Lower leg skin (tissue), 4 donors: ENCODE measurements around the gene FAM114A1. TPM values are rescaled to one million over a fixed set of nuclear protein-coding genes. Genes with fewer than 3 reads are reported as not detected.

Source experiments
- DNase-seq, 2 donors: peaks; one replicate each; pipeline ENCODE4 v3.0.0-alpha.2; 2019; ENCODE audit warnings: low spot score in 2 of 2
- H3K4me3 ChIP-seq: fragments of 200-600 bp; sonication (generic); 2 replicates; pipeline ENCODE4 v1.5.1; 2017; ENCODE audit warnings: mild to moderate bottlenecking, low read depth; ENCODE audit not compliant: poor library complexity, severe bottlenecking
- POLR2A ChIP-seq, 2 donors: fragments of 450-650 bp; IDR thresholded peaks; one replicate each; pipeline ENCODE4 v1.6.1; 2016 to 2017; ENCODE audit warnings: antibody characterized with exemption in 2 of 2, mild to moderate bottlenecking in 1 of 2, moderate library complexity in 1 of 2
- WGBS, 2 donors: methylation state at CpG; one replicate each; pipeline ENCODE4 v1.1.5; 2018; 5-methylcytosine and 5-hydroxymethylcytosine counted together
- intact Hi-C: fragments of 100-400 bp; cut with DNase I; formaldehyde crosslinking; loops from one replicate; pipeline ENCODE4 v1.15.0; 2023; ENCODE audit warnings: low total_unique reads
- total RNA-seq, 4 donors: library from RNA; depleted of rRNA; stranded (reverse); fragments of >200 nt; gene quantifications; one replicate each; pipeline ENCODE4 v1.1.0, GENCODE V29; 2016
- TF ChIP-seq, protein P1 (sequence below), 3 donors: fragments of 450-650 bp; IDR thresholded peaks; one replicate each; pipeline ENCODE4 v1.5.1; 2016; ENCODE audit warnings: antibody characterized with exemption in 3 of 3, mild to moderate bottlenecking in 3 of 3, moderate library complexity in 2 of 3

FAM114A1 gene
- total RNA-seq, 4 donors from 2014 or later, result 49.8 to 71.0 (median 54.6) TPM

DNA sequence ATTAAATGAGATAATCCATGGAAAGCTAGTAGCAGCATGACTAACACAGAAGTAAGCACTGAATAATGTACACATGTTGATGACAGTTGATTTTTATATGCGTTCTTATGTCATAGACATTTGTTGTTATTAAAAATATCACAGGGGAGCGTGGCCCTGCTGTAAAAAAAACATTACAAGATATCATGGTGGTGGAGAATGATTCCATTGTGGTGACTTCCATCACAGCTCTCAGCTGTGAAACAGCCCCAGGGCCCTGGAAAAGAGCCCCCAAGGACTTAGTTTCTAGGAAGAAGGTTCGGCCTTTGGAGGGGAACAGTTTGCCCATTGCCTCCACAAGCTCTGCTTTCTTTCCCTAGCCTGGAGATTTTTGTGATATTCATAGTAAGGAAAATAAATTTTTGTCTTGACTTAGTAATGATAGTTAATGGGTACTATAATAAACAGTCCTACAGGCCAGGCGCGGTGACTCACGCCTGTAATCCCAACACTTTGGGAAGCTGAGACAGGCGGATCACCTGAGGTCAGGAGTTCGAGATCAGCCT lies 49.9 kb downstream of the FAM114A1 start:
- H3K4me3 ChIP-seq, result no peak overlapping the region
- intact Hi-C loops, result no loop called here
- TF ChIP-seq POLR2A (IDR thresholded peaks at IDR 0.05), result no peak
- TF ChIP-seq, protein P1, sequence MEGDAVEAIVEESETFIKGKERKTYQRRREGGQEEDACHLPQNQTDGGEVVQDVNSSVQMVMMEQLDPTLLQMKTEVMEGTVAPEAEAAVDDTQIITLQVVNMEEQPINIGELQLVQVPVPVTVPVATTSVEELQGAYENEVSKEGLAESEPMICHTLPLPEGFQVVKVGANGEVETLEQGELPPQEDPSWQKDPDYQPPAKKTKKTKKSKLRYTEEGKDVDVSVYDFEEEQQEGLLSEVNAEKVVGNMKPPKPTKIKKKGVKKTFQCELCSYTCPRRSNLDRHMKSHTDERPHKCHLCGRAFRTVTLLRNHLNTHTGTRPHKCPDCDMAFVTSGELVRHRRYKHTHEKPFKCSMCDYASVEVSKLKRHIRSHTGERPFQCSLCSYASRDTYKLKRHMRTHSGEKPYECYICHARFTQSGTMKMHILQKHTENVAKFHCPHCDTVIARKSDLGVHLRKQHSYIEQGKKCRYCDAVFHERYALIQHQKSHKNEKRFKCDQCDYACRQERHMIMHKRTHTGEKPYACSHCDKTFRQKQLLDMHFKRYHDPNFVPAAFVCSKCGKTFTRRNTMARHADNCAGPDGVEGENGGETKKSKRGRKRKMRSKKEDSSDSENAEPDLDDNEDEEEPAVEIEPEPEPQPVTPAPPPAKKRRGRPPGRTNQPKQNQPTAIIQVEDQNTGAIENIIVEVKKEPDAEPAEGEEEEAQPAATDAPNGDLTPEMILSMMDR (IDR thresholded peaks at IDR 0.05), result no peak
- no peak for DNase-seq
- WGBS, 2 donors, result 81 to 98% methylated on average over 8 of the region's 8 CpGs

DNA sequence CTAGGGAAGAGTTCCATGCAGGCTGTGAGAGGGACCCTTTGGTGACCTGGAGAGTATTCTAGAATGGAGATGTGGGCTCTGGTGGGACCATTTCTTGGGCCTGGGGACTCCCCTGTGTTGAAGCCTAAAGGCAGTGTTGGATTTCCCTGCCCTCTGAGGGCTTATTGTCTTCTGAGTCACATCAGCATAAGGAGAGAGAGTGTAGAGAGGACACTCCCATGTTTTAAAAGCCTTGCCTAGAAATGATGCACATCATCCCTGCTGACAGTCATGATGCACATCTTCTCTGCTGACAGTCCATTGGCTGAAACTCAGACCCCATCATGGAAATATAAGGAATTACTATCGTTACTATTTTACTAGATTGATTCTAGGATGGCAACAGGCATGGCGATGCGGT lies 51.9 kb downstream of the FAM114A1 start:
- intact Hi-C loops, result no loop called here
- H3K4me3 ChIP-seq, result no peak overlapping the region
- WGBS, 2 donors, result 96 to 97% methylated on average over 3 of the region's 3 CpGs
- DNase-seq, result no peak
- TF ChIP-seq, protein P1 (IDR thresholded peaks at IDR 0.05), result no peak
- no peak for TF ChIP-seq POLR2A (IDR thresholded peaks at IDR 0.05)

DNA sequence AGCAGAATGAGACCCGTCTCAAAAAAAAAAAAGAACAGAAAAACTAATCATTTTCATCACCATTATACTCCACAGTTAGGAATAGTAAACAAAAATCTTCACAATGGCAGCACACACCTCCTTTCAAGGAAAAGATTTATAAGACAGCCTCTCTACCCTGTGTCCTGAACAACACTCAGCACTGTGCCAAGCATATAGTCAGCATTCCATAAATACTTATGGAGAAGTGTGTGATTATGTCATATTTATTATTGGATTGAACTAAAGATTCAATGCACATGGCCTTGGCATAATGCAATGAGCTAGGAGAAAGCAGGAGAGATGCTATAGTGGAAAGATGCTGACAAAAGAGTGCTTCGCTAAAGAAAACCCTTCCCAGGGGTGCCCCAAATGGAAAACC lies 52.6 kb downstream of the FAM114A1 start:
- DNase-seq, result no peak
- H3K4me3 ChIP-seq, result no peak overlapping the region
- intact Hi-C loops, result no loop called here
- TF ChIP-seq, protein P1 (IDR thresholded peaks at IDR 0.05), result no peak
- TF ChIP-seq POLR2A (IDR thresholded peaks at IDR 0.05), result no peak
- whole genome bisulfite sequencing, 2 donors, result 91 to 98% methylated on average over 2 of the region's 2 CpGs

DNA sequence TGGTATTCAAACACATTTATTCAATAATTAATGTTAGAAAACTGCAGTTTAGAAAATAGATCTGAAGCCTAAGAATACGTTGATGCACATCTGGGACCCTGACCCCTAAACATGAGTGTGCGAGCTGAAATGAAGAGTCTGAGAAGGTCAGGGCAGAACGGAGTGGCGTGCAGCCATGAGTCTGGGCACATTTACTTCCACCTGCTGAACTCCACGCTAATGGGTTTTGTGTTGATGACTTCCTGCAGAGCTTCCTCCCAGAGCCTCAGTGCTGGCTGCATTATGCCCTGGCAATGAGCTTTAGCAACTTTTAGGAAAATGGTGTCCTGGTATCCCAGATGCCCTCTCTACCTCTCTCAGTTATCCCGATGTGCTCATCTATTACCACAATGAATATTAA lies 53.1 kb downstream of the FAM114A1 start:
- intact Hi-C loops, result no loop called here
- no peak for DNase-seq
- WGBS, 2 donors, result 78 to 80% methylated on average over 6 of the region's 6 CpGs
- TF ChIP-seq, protein P1 (IDR thresholded peaks at IDR 0.05), result no peak
- no peak for TF ChIP-seq POLR2A (IDR thresholded peaks at IDR 0.05)
- no peak overlapping the region for H3K4me3 ChIP-seq

DNA sequence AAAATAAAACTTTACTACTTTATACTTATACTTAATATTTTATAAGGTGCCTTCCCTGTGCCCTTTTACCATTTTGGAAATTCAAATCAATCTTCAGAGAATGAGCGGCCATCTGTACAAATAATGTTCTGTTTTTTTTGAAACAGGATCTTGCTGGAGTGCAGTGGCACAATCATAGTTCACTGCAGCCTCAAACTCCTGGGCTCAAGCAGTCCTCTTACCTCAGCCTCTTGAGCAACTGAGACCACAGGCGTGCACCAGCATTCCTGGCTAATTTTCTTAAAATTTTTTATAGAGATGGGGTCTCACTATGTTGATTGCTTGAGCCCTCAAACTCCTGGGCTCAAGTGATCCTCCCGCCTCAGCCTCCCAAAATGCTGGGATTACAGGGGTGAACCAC lies 53.5 kb downstream of the FAM114A1 start:
- DNase-seq, result no peak
- intact Hi-C loops, result no loop called here
- H3K4me3 ChIP-seq, result no peak overlapping the region
- TF ChIP-seq, protein P1 (IDR thresholded peaks at IDR 0.05), result no peak
- TF ChIP-seq POLR2A (IDR thresholded peaks at IDR 0.05), result no peak
- 90 to 91% methylated on average over 3 of the region's 3 CpGs for WGBS, 2 donors

DNA sequence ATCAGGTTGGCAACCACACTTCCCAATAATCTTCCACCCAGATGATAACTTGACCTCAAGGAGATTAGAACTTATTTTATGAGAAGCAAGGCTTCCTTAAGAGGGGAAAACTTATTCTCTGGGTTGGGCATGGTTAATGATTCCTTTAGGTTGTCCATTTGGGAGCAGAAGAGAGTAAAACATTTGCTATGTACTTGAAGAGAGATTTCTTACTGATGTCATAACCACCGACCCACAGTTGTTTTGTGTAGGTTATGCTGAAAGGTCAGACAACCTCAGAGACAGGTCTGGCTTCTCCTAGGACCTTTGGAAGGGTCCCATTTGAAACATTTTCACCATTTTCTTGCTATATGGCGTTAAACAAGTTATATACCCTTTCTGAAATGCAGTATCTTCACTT lies 56.1 kb downstream of the FAM114A1 start:
- WGBS, 2 donors, result 40 to 86% methylated on average over 2 of the region's 2 CpGs
- no peak for DNase-seq

More for the DNA sequence above, 56.1 kb downstream of the FAM114A1 start:
- TF ChIP-seq, protein P1 (IDR thresholded peaks at IDR 0.05), result no peak
- TF ChIP-seq POLR2A (IDR thresholded peaks at IDR 0.05), result no peak
- intact Hi-C loops, result no loop called here
- no peak overlapping the region for H3K4me3 ChIP-seq
